Liver (tissue), 9 donors: ENCODE results near the gene NCR2. TPM values are rescaled to one million over a fixed set of nuclear protein-coding genes. Genes with fewer than 3 reads are reported as not detected.

Experiments
- DNase-seq: peaks from one replicate; pipeline ENCODE4 v3.0.0-alpha.2; 2017; ENCODE audit warnings: low spot score
- H3K27ac ChIP-seq, 2 donors: one replicate each; pipeline ENCODE4 v1.7.0; 2013; ENCODE audit warnings: inconsistent platforms in 2 of 2, low read length in 2 of 2, control low read depth in 1 of 2, low read depth in 1 of 2, mild to moderate bottlenecking in 1 of 2
- H3K27me3 ChIP-seq, 4 donors: one replicate each; pipeline versions ENCODE4 v1.6.1 to v1.7.0; 2013; ENCODE audit warnings: low read length in 3 of 4, inconsistent platforms in 1 of 4, mild to moderate bottlenecking in 1 of 4, moderate library complexity in 1 of 4; ENCODE audit not compliant: control insufficient read depth in 4 of 4, insufficient read depth in 4 of 4
- H3K36me3 ChIP-seq, 4 donors: one replicate each; pipeline versions ENCODE4 v1.6.1 to v1.7.0; 2013; ENCODE audit warnings: low read length in 3 of 4, mild to moderate bottlenecking in 3 of 4, low read depth in 1 of 4, moderate library complexity in 1 of 4; ENCODE audit not compliant: control insufficient read depth in 4 of 4, insufficient read depth in 3 of 4
- H3K4me1 ChIP-seq, 4 donors: one replicate each; pipeline versions ENCODE4 v1.6.1 to v1.7.0; 2013; ENCODE audit warnings: low read length in 3 of 4, mild to moderate bottlenecking in 3 of 4, moderate library complexity in 1 of 4; ENCODE audit not compliant: control insufficient read depth in 4 of 4, insufficient read depth in 4 of 4
- H3K4me3 ChIP-seq, 3 donors: one replicate each; pipeline versions ENCODE4 v1.6.1 to v1.7.0; 2013; ENCODE audit warnings: low read length in 3 of 3, control low read depth in 1 of 3, low read depth in 1 of 3, mild to moderate bottlenecking in 1 of 3
- H3K9ac ChIP-seq, 2 donors: one replicate each; pipeline ENCODE4 v1.7.0; 2013; ENCODE audit warnings: low read length in 2 of 2, mild to moderate bottlenecking in 2 of 2, moderate library complexity in 2 of 2, control low read depth in 1 of 2, low read depth in 1 of 2
- H3K9me3 ChIP-seq, 4 donors: one replicate each; pipeline versions ENCODE4 v1.6.1 to v1.7.0; 2013; ENCODE audit warnings: low read length in 3 of 4; ENCODE audit not compliant: control insufficient read depth in 4 of 4
- EGR1 ChIP-seq, 2 donors: IDR thresholded peaks; 2 replicates each; pipeline ENCODE4 v1.6.1; 2016 to 2018; ENCODE audit warnings: antibody characterized with exemption in 2 of 2, low read depth in 2 of 2
- FOXA1 ChIP-seq: IDR thresholded peaks from 2 replicates; pipeline ENCODE4 v1.6.1; 2016; ENCODE audit warnings: antibody characterized with exemption
- FOXA2 ChIP-seq: IDR thresholded peaks from 2 replicates; pipeline ENCODE4 v1.6.1; 2016; ENCODE audit warnings: antibody characterized with exemption
- GABPA ChIP-seq, 2 donors: IDR thresholded peaks in 1 of 2; conservative IDR thresholded peaks in 1 of 2; 2 replicates each; pipeline ENCODE4 v1.6.1; 2016; ENCODE audit warnings: antibody characterized with exemption in 2 of 2, mild to moderate bottlenecking in 1 of 2, moderate library complexity in 1 of 2
- HNF4A ChIP-seq, 2 donors: conservative IDR thresholded peaks; 2 replicates each; pipeline ENCODE4 v1.6.1; 2016; ENCODE audit warnings: antibody characterized with exemption in 2 of 2, mild to moderate bottlenecking in 2 of 2
- HNF4G ChIP-seq: IDR thresholded peaks from 2 replicates; pipeline ENCODE4 v1.6.1; 2016; ENCODE audit warnings: antibody characterized with exemption
- JUND ChIP-seq, 2 donors: IDR thresholded peaks; 2 replicates each; pipeline ENCODE4 v1.6.1; 2016; ENCODE audit warnings: antibody characterized with exemption in 2 of 2
- MAX ChIP-seq: IDR thresholded peaks from 2 replicates; pipeline ENCODE4 v1.6.1; 2016; ENCODE audit warnings: antibody characterized with exemption
- NR2F2 ChIP-seq: IDR thresholded peaks from 2 replicates; pipeline ENCODE4 v1.6.1; 2016; ENCODE audit warnings: antibody characterized with exemption
- RAD21 ChIP-seq, 2 donors: IDR thresholded peaks; 2 replicates each; pipeline ENCODE4 v1.6.1; 2016; ENCODE audit warnings: antibody characterized with exemption in 2 of 2, mild to moderate bottlenecking in 2 of 2
- RXRA ChIP-seq, 2 donors: IDR thresholded peaks; 2 replicates each; pipeline ENCODE4 v1.6.1; 2017 to 2018; ENCODE audit warnings: antibody characterized with exemption in 2 of 2, mild to moderate bottlenecking in 1 of 2
- SP1 ChIP-seq: IDR thresholded peaks from 2 replicates; pipeline ENCODE4 v1.6.1; 2018; ENCODE audit warnings: antibody characterized with exemption, mild to moderate bottlenecking
- TAF1 ChIP-seq: conservative IDR thresholded peaks from 2 replicates; pipeline ENCODE4 v1.6.1; 2016; ENCODE audit warnings: antibody characterized with exemption, mild to moderate bottlenecking
- YY1 ChIP-seq: IDR thresholded peaks from 2 replicates; pipeline ENCODE4 v1.6.1; 2016; ENCODE audit warnings: antibody characterized with exemption, mild to moderate bottlenecking
- WGBS: extraction: QIAGEN DNeasy Blood & Tissue Kit; methylation state at CpG from one replicate; pipeline ENCODE4 v1.1.7; 2013; 5-methylcytosine and 5-hydroxymethylcytosine counted together
- polyA plus RNA-seq, 2 donors: library from polyadenylated mRNA; stranded (reverse) in 1 of 2; unstranded in 1 of 2; fragments of 200-250 nt in 1 of 2; fragments of >200 nt in 1 of 2; fragmentation: Nextera tagmentation in 1 of 2; extraction: Ambion mirVana in 1 of 2; gene quantifications; one replicate each; pipeline versions ENCODE4 v1.2.1 to v1.2.3, GENCODE V29; 2013 to 2015
- total RNA-seq, 2 donors: library from RNA; depleted of rRNA; stranded (reverse); fragments of >200 nt; gene quantifications; one replicate each; pipeline ENCODE4 v1.2.3, GENCODE V29; 2014
- TF ChIP-seq, protein P1 (sequence below): IDR thresholded peaks from 2 replicates; pipeline ENCODE4 v1.6.1; 2016; ENCODE audit warnings: antibody characterized with exemption, mild to moderate bottlenecking
- TF ChIP-seq, protein P2 (sequence below): IDR thresholded peaks from 2 replicates; pipeline ENCODE4 v1.6.1; 2016; ENCODE audit warnings: antibody characterized with exemption
- TF ChIP-seq, protein P3 (sequence below): IDR thresholded peaks from 2 replicates; pipeline ENCODE4 v1.6.1; 2016; ENCODE audit warnings: antibody characterized with exemption
- TF ChIP-seq, protein P4 (sequence below): fragments of 150-350 bp; IDR thresholded peaks from 2 replicates; pipeline ENCODE4 v1.5.1; 2017; ENCODE audit warnings: improper control_type of control experiment, low read depth, low read length; ENCODE audit not compliant: missing input control
- donor health status: healthy.
- donor health status: healthy.
- donor health status: healthy.
- donor health status: healthy.
- donor health status: healthy.

Gene NCR2
- total and polyA plus RNA-seq, 4 donors: not detected

DNA sequence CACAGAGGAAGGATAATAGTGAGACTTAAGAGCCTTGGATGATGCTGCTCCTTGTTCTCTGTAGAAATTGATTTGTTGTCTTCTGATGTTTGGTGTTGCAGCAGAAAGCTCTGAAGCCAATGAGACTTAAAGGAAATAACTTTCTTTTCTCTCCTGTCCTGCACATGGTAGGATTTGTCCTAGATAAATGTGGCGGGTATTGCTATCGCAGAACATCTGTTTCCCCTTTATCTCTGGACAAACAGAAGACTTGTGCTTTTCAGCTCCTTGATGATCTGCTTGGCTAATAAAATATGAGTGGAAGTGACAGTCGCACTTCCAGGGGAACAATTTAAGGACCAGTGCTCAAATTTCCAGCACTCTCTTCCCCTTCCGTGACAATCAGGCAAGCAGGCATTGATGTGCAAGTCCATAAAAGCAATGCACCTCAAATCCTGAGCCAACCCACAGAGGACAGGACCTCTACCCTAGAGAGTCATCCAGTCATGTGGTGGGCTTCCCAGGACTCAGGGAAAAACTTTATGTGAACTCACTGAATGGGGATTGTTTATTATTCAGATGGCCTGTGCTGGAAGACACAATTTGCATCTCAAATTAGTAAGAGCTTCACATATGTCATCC is 9.9 kb upstream of the NCR2 start:
- no peak for DNase-seq
- WGBS: 67% methylated on average over 4 of the region's 4 CpGs
- Histone ChIP-seq H3K9me3 (no peaks in the 10 kb centered on the region), H3K36me3 (no peaks in the 10 kb centered on the region), H3K9ac (no peak overlapping the region), H3K27me3 (peaks cover 0 to 16% (median 3%) of the 10 kb centered on the region in 4 donors), H3K4me1 (no peaks in the 10 kb centered on the region), H3K4me3 (no peak overlapping the region), H3K27ac (no peak overlapping the region)
- TF ChIP-seq EGR1 (IDR thresholded peaks at IDR 0.05; ENCODE audit: low read depth in 2 of 2) (no peak), YY1 (no peak), RXRA (IDR thresholded peaks at IDR 0.05) (no peak), FOXA2 (no peak), NR2F2 (no peak), GABPA (IDR thresholded peaks at IDR 0.05 in 1 of 2, conservative IDR thresholded peaks at IDR 0.05 in 1 of 2) (no peak), HNF4G (no peak), MAX (no peak), FOXA1 (no peak), HNF4A (conservative IDR thresholded peaks at IDR 0.05) (no peak), SP1 (no peak), RAD21 (IDR thresholded peaks at IDR 0.05) (no peak), TAF1 (no peak), JUND (IDR thresholded peaks at IDR 0.05) (no peak)
- TF ChIP-seq, protein P1, sequence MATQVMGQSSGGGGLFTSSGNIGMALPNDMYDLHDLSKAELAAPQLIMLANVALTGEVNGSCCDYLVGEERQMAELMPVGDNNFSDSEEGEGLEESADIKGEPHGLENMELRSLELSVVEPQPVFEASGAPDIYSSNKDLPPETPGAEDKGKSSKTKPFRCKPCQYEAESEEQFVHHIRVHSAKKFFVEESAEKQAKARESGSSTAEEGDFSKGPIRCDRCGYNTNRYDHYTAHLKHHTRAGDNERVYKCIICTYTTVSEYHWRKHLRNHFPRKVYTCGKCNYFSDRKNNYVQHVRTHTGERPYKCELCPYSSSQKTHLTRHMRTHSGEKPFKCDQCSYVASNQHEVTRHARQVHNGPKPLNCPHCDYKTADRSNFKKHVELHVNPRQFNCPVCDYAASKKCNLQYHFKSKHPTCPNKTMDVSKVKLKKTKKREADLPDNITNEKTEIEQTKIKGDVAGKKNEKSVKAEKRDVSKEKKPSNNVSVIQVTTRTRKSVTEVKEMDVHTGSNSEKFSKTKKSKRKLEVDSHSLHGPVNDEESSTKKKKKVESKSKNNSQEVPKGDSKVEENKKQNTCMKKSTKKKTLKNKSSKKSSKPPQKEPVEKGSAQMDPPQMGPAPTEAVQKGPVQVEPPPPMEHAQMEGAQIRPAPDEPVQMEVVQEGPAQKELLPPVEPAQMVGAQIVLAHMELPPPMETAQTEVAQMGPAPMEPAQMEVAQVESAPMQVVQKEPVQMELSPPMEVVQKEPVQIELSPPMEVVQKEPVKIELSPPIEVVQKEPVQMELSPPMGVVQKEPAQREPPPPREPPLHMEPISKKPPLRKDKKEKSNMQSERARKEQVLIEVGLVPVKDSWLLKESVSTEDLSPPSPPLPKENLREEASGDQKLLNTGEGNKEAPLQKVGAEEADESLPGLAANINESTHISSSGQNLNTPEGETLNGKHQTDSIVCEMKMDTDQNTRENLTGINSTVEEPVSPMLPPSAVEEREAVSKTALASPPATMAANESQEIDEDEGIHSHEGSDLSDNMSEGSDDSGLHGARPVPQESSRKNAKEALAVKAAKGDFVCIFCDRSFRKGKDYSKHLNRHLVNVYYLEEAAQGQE: no peak
- TF ChIP-seq, protein P2, sequence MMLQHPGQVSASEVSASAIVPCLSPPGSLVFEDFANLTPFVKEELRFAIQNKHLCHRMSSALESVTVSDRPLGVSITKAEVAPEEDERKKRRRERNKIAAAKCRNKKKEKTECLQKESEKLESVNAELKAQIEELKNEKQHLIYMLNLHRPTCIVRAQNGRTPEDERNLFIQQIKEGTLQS: no peak
- TF ChIP-seq, protein P3, sequence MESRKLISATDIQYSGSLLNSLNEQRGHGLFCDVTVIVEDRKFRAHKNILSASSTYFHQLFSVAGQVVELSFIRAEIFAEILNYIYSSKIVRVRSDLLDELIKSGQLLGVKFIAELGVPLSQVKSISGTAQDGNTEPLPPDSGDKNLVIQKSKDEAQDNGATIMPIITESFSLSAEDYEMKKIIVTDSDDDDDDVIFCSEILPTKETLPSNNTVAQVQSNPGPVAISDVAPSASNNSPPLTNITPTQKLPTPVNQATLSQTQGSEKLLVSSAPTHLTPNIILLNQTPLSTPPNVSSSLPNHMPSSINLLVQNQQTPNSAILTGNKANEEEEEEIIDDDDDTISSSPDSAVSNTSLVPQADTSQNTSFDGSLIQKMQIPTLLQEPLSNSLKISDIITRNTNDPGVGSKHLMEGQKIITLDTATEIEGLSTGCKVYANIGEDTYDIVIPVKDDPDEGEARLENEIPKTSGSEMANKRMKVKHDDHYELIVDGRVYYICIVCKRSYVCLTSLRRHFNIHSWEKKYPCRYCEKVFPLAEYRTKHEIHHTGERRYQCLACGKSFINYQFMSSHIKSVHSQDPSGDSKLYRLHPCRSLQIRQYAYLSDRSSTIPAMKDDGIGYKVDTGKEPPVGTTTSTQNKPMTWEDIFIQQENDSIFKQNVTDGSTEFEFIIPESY: no peak
- TF ChIP-seq, protein P4, sequence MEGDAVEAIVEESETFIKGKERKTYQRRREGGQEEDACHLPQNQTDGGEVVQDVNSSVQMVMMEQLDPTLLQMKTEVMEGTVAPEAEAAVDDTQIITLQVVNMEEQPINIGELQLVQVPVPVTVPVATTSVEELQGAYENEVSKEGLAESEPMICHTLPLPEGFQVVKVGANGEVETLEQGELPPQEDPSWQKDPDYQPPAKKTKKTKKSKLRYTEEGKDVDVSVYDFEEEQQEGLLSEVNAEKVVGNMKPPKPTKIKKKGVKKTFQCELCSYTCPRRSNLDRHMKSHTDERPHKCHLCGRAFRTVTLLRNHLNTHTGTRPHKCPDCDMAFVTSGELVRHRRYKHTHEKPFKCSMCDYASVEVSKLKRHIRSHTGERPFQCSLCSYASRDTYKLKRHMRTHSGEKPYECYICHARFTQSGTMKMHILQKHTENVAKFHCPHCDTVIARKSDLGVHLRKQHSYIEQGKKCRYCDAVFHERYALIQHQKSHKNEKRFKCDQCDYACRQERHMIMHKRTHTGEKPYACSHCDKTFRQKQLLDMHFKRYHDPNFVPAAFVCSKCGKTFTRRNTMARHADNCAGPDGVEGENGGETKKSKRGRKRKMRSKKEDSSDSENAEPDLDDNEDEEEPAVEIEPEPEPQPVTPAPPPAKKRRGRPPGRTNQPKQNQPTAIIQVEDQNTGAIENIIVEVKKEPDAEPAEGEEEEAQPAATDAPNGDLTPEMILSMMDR: no peak
